ENCODE data around the gene FASTKD2. TPM values are rescaled to one million over a fixed set of nuclear protein-coding genes. Genes with fewer than 3 reads are reported as not detected.

FASTKD2 gene
- total RNA-seq, 2 donors from 2014 or later, result 22.2 to 45.5 TPM

GRCh38 chr2:206814498-206814897 is 49.1 kb downstream of the FASTKD2 start:
- H3K4me3 ChIP-seq, result no peak overlapping the region
- H3K9me3 ChIP-seq, result peaks cover 0 to 13% of the 10 kb centered on the region in 2 donors
- no peaks in the 10 kb centered on the region for H3K4me1 ChIP-seq
- no peak overlapping the region for H3K27ac ChIP-seq
- TF ChIP-seq CTCF (IDR thresholded peaks at IDR 0.05), result no peak
- DNase-seq (ENCODE audit: low spot score), result no peak
- no peaks in the 10 kb centered on the region for H3K27me3 ChIP-seq
- no peaks in the 10 kb centered on the region for H3K36me3 ChIP-seq

GRCh38 chr2:206820807-206821206 is 55.4 kb downstream of the FASTKD2 start:
- Histone ChIP-seq H3K9me3 (peaks cover 0 to 6% of the 10 kb centered on the region in 2 donors), H3K4me3 (no peak overlapping the region), H3K27ac (peak overlapping the region in 1 of 2 donors; percentile 86), H3K36me3 (no peaks in the 10 kb centered on the region), H3K4me1 (no peaks in the 10 kb centered on the region), H3K27me3 (no peaks in the 10 kb centered on the region)
- DNase-seq (ENCODE audit: low spot score), result no peak
- TF ChIP-seq CTCF (IDR thresholded peaks at IDR 0.05), result no peak

GRCh38 chr2:206823178-206823577 is 57.8 kb downstream of the FASTKD2 start:
- TF ChIP-seq CTCF (IDR thresholded peaks at IDR 0.05), result no peak
- DNase-seq (ENCODE audit: low spot score), result no peak
- Histone ChIP-seq H3K27me3 (no peaks in the 10 kb centered on the region), H3K27ac (peak overlapping the region; percentile 68 to 86), H3K4me3 (no peak overlapping the region), H3K9me3 (no peaks in the 10 kb centered on the region), H3K36me3 (no peaks in the 10 kb centered on the region), H3K4me1 (no peaks in the 10 kb centered on the region)

GRCh38 chr2:206824087-206824618 is 58.7 kb downstream of the FASTKD2 start:
- Histone ChIP-seq H3K36me3 (no peaks in the 10 kb centered on the region), H3K9me3 (no peaks in the 10 kb centered on the region), H3K27me3 (no peaks in the 10 kb centered on the region), H3K27ac (peak overlapping the region; percentile 43 to 86), H3K4me3 (no peak overlapping the region), H3K4me1 (no peaks in the 10 kb centered on the region)
- DNase-seq (ENCODE audit: low spot score), result no peak
- TF ChIP-seq CTCF (IDR thresholded peaks at IDR 0.05), result no peak

- no peak overlapping the region for H3K4me3 ChIP-seq
- no peak for DNase-seq (ENCODE audit: low spot score)
- no peak for TF ChIP-seq CTCF (IDR thresholded peaks at IDR 0.05)
- H3K4me1 ChIP-seq, result no peaks in the 10 kb centered on the region
- no peaks in the 10 kb centered on the region for H3K9me3 ChIP-seq
- no peaks in the 10 kb centered on the region for H3K36me3 ChIP-seq
- H3K27me3 ChIP-seq, result no peaks in the 10 kb centered on the region
- H3K27ac ChIP-seq, result peak overlapping the region in 1 of 2 donors; percentile 86
Measured at GRCh38 chr2:206824993-206825392, 59.6 kb downstream of the FASTKD2 start.

- Histone ChIP-seq H3K27me3 (no peaks in the 10 kb centered on the region), H3K4me3 (no peak overlapping the region), H3K36me3 (no peaks in the 10 kb centered on the region), H3K27ac (no peak overlapping the region), H3K4me1 (peaks cover 0 to 7% of the 10 kb centered on the region in 2 donors), H3K9me3 (peaks cover 0 to 16% of the 10 kb centered on the region in 2 donors)
- DNase-seq (ENCODE audit: low spot score), result no peak
- TF ChIP-seq CTCF (IDR thresholded peaks at IDR 0.05), result no peak
Measured at GRCh38 chr2:206831442-206831995, 66.1 kb downstream of the FASTKD2 start.
